HG03196 (cell line): Measurements from ENCODE around the gene ACVR1B.
A peak's percentile ranks its signal among the peaks of the same experiment; 100 is the strongest.

Experiments used
- ATAC-seq: cut with Tn5 transposase; IDR thresholded peaks from one replicate; pipeline ENCODE4 v1.9.1; 2021; ENCODE audit not compliant: unreplicated experiment

The ACVR1B gene

DNA sequence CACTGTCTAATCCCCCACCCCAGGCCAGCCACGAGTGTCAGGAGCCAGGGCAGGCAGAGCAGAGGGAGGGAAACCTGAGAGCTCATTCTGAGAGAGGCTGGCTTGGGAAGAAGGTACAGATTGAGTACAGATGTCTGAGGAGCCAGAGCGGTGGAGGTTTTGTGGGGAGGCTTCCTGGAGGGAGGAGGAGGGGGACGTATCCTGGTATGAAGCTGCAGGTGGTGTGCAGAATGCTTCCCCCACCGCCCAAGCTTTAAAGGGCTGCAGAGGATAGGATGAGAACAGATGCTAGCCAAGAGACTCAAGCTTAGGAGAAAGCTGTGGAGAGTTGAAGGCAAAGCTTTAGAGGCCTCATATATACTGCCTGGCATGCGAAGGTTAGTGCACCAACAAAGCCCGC lies 52.1 kb downstream of the ACVR1B start:
- no peak for ATAC-seq

DNA sequence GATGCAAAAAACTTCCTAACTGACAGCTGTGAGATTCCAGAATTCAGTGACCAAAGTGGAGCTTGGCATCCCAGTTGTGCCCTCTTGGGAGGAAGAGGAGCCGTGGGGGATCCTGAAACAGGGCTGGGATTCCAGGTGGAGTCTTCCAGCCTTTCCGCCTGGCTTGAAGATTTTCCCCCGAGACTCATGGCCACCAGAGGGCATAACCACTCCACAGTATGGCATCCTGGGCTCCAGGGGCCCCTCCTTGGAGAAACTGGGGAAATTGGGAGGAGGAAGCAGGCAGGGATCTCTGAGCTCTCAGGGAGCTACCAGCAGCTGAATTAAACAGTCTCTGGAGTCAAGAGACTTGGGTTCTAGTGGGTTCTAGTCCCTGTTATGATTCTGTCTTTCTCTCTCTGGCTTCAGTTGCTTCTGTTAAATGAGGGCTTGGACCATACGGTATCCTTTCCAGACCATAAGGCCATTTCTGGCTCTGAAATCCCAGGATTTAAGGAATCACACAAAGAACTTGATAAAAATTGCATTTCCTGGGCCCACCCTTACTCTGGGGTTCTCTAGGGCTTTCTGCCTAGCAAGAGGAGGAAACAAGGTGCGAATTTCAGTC lies 52.6 kb downstream of the ACVR1B start:
- ATAC-seq, result no peak

DNA sequence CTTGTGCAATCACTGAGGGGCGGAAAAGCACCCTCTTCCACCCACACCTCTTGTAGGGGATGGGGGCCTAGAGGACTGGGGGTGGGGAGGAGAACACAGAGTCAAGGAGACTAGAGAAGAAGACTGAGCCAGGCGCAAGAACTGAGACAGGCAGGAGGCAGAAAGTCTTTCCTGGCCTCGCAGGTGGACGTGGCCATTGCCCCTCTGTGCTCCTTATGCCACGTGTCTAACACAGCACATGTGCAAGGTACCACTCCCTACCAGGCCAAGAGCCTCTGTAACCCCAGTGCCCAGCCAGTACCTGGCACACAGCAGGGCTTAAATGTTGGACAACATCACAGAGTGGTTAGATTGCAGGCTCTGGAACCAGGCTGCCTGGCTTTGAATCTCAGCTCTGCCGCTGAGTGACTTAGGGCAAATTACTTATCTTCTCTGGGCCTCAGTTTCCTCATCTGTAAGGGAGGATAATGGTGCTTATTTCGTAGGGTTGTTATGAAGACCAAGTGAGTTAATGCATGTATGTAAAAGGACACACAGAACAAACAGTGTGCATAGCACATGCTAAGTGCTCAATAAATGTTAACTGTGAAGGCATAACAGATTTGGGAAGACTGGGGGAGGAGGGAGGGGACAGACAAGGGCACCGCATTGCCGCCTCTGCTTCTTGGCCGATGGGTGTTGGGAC lies 53.9 kb downstream of the ACVR1B start:
- ATAC-seq, result no peak

DNA sequence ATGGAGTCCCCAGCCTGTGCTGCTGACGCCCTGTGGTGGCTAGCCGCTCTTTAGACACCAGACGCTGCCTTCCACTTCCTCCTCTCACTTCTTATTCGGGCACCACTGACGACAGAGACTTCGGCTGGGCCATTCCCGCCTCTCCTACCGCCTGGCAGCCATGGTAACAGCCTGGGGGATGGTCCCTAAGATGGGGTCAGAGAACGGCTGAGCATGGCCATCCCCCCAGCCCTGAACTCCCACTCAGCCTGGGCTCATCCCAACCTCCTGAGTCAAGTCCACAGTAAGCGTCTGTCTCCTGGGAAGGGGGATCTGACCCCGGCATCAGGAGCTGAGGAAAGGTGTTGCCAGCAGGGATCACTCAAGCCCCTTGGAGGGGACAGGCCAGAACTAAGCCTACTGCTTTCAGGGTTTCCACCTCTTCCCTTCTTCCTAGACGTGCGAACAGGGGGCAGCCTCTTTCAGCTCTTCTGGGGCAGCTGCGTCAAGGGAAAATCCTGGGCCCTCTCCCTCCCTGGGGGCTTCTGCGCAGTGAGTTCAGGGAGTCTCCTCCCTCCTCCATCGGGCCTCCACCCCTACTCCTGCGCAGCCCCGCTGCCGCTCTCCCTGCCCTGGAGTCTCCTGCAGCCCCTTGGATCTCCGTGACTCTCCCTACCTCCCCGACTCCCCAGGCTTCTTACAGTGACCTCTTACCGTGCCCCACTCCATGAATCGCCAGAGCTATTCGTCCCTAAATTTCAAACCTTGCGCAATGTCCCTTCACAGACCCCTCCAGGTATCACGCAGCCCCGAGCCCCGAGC lies 54.6 kb downstream of the ACVR1B start:
- ATAC-seq, result peak; percentile 68

DNA sequence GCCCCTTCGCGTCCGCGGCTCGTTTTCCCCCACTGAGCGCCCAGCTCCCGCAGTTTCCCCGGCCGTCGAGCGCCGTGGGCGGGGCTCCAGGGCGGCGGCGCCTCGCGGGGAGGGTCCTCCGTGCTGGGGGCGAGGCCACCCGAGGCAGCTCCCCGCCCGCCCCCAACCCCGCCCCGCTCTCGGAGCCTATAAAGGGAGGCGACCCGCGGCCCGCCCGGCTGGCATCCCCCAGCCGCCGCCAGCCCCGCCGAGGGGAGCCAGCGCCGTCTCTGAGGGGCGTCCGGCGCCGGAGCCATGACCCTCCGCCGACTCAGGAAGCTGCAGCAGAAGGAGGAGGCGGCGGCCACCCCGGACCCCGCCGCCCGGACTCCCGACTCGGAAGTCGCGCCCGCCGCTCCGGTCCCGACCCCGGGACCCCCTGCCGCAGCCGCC lies 55.2 kb downstream of the ACVR1B start, which contains the start of gene TAMALIN:
Gene TAMALIN (plus strand): TSS at position 221 of the 432 bp plus-strand sequence. CDS start 74 bp downstream, at position 295.
- no peak for ATAC-seq

DNA sequence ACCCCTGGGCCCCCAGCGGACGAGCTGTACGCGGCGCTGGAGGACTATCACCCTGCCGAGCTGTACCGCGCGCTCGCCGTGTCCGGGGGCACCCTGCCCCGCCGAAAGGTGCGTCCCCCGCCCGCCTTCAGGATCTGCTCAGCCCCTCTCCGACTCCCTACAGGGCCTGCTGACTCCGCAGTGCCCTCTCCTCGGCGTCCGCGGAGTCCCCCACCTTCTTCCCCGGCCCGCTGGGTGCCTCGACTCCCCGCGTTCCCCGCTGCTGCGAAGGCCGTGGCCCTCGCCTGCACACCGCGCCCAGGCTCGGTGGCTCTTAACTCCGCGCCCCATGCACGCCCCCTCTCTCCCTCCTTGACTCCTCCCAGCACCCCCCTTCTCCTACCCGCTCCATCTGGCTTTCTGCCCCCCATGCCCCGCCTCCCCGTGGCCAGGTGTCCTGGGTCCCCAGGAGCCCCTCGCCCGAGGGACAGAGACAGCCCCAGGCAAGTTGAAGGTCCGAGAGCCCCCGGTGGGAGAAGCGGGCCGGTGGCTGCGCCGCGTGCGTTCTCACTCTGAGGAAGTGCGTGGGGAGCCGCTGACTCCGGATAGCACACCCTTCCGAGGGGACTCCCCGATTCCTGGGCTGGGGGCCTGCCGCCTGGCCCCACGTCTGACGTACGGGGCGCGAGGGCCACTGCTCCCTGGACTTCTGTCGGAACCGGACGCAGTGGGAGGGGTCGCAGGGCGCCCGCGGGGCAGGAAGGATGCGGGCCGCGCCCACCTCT lies 55.8 kb downstream of the ACVR1B start:
- no peak for ATAC-seq

DNA sequence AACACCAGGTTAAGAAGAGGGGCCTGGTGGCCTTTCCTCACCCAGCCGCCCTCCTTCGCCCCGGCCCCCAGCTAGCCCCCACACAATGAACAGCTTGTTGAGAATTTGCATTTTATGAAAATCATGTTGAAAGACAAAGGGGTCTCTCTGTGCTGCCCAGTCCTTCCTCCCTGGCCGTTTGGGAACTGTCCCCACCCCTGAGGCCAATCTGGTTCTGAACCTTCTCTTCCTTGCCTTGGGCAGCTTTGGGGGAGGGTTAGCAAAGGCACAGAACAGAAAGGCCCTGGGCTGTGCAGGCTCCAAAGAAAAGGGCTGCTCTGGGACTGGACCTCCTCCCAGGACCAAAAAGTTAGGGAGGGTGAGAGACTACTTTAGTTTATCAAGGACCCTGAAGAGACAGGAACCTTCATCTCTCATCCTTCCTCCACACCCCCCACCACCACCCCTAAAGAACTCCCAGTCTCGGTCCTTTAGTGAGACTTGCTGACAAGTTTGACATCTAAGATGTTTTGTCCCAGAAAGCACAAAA lies 56.5 kb downstream of the ACVR1B start:
- no peak for ATAC-seq

DNA sequence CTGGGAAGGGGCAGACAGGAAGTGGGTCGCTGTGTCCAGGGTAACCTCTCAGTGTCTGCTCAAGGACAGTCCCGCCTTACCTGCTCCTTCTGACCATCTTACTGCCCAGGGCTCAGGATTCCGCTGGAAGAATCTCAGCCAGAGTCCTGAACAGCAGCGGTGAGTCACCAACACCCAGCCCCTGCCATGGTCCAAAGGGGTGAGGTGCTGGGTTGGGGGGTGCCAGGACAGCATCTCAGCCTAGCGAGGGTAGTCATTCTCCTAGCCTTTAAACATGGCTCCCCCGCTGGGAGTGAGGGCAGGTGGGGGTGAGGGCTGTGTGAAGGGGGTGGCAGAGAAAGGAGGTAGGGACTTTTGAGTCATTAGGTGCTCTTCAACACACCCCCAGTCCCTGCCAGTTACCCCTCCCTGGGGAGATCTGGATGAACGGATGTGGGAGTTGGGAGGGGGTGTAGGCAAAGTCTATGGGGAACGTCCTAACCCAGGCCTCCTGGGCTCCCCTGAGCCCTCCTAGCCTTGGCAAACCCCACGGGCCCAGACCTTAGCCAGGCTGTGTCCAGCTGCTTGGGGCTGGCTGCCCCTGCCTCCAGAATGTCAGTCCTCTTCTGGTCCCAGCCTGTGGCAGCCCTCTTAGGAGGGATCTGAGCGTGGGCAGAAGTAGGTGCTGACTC lies 57.7 kb downstream of the ACVR1B start:
- ATAC-seq, result no peak

DNA sequence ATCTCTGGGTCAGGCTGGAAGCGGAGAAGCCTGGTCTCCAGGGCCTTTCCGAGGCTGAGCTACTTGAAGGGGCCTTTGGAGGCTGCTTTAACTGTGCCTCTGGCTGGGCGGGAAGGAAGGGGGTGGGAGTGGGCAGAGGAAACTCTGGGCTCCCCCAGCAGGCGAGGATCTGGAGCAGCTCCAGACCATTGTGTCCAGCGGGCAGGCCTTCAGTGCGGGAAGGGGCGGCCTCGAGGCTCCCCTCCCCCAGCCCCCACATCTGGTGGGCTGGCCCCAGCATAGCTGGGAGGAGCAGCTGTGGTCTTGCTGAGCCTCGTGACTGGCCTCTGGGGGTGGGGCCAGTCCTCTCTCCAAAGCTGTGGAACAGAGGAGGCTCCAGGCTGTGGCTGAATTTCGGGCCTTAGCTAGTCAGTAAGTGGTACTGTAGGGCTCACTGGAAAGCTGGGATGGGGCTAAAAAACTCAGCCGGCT lies 58.7 kb downstream of the ACVR1B start:
- ATAC-seq, result no peak

DNA sequence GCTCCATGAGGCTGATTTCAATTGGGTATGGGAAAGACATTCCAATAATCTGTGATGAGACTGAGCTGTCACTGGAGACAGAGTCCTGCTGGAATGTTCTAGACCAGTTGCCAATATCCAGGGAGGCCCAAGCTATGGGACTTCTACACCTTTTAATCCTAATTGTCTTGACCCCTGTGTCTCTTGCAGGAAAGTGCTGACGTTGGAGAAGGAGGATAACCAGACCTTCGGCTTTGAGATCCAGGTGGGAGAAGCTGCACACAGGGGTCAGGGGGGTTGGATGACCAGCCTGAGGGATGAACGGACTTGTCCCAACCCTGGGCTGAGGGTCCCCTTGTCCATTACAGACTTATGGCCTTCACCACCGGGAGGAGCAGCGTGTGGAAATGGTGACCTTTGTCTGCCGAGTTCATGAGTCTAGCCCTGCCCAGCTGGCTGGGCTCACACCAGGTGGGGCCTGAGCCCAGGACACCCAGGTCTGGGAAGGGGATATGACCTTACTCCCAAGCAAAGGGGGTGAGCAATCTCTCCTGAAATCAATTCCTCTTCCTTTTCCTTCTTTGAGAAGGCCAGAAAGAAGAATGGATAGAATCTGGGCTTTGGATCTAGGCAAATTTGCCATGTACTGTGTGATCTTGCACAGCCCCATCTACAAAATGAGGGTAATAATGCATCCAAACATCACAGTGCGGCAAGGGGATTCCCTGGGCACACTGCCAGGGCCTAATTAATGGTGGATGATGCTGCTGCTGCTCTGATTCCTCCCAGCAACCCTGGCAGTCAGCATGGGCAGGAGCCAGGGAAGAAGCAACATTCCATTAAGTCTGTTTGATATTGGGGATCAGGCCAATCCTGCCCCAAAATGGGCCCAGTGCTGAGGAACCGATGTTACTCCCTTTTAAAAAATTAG lies 59.4 kb downstream of the ACVR1B start:
- ATAC-seq, result no peak

DNA sequence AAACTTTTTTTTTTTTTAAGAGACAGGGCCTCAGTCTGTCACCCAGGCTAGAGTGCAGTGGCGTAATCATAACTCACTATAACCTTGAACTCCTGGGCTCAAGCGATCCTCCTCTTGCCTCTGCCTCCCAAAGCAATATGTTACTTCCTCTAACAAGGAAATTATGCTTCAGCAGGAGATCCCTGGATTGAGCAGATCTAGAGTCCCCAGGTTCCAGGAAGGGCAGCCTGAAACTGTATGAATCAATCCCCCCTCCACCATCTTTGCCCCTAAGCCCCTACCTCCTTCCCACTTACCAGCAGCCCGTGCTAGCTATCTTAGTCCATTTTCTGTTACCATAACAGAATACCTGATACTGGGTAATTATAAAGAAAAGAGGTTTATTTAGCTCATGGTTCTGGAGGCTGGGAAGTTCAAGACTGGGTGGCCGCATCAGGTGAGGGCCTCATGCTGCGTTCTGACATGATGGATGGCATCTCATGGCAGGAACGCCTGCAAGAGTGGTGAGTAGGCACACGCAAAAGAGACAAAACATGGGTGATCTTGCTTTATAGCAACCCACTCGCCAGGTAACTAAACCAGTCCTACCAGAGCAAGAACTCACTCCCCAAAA lies 60.2 kb downstream of the ACVR1B start:
- ATAC-seq, result no peak

DNA sequence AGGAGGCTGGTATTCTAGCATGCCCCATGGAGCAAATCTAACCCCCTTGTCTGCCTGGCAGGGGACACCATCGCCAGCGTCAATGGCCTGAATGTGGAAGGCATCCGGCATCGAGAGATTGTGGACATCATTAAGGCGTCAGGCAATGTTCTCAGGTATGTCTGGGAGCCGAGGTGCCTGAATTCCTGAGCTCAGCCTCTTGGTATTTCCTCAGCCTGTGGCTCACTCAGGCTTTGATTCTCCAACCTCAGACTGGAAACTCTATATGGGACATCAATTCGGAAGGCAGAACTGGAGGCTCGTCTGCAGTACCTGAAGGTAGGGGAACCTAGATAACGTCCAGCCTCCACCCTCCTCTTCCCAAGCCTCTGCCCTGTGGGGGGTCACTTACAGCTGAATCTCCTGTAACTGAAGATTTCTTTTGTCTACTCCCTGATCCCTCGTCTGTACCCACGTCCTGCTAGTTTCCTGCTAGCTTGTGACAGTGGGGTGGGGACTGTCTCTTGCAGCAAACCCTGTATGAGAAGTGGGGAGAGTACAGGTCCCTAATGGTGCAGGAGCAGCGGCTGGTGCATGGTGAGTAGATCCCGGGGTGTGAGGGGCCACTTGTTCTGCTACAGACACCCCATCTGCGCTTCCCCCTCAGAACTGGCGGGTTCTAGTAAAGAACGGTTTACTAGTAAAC lies 62.3 kb downstream of the ACVR1B start:
- ATAC-seq, result no peak

DNA sequence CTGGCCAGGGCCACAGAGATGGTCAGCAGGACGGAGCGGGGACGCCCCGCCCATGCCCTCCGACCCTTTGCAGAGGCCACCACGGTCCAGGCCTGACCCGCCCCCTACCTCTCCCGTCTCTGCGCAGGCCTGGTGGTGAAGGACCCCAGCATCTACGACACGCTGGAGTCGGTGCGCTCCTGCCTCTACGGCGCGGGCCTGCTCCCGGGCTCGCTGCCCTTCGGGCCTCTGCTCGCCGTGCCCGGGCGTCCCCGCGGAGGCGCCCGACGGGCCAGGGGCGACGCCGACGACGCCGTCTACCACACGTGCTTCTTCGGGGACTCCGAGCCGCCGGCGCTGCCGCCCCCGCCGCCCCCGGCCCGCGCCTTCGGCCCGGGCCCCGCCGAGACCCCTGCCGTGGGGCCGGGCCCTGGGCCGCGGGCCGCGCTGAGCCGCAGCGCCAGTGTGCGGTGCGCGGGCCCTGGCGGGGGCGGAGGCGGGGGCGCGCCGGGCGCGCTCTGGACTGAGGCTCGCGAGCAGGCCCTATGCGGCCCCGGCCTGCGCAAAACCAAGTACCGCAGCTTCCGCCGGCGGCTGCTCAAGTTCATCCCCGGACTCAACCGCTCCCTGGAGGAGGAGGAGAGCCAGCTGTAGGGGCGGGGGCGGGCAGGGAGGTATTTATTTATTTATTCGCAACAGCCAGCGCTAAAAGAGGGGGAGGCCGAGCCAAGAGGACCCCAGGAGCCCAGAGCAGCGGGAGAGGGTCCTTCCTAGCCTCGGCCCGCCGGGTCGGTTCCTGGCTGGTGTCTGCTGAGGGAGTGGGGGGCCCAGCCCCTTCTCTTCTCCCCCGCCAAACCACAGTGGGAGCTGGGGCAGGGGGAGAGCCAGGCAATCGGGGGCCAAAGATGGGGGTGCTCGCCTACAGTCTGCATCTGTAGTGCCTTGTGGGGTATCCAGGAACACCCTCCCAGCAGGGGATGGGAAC lies 63.4 kb downstream of the ACVR1B start:
- ATAC-seq, result no peak

DNA sequence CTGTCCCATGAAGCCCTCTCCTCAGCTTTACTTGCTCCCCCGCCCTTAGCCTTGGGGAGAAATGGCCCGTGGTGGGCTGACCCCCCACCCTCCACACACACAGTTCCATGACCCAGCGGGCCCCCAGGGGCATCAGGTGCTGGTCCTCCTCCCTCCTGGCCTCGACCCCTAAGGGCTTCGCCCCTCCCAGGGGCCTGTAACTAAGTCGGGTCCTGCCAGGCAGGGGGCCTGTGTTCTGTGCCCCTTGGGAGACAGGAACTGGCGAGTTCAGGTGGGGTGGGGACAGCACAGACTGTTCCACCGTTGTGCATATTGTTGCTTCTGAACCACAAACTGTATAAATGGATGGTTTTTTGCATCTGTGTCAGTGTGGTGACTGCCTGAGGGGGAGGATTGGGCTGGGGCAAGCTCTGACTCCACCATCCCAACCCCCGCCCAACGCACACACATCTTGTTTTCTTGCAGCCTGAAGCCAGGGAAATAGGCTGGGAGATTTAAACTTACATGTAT lies 64.1 kb downstream of the ACVR1B start:
- ATAC-seq, result no peak

DNA sequence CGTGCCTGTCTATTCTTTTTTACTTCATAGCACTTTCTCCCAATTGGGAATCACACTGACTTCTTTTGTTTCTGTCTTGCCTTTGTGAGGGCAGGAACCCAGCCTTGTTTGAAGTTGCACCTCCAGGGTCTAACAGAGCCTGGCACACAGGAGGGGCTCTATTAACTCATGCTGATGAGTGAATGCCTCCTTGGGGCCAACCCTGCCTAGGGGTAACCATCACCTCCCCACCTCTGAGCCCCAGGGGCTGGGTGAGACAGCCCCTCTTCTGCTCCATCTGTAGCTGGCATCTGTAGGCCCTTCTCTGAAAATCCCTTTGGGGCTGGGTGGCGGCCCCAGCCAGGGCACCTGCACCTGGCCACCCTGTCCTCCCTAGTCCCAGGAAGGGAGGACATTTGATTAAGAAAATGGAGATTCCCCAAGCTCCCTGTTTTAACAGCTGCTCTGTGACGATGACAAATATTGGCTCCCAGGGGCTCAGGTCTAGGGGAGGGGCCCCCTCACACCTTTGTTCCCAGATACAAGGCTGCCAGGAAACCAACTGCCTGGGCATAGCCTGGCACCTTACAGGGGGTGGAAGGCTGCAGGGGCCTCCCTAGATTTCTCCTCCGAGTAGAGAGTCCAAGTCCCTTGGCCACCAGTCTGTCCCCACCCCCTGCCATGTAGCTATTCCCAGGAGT lies 67.1 kb downstream of the ACVR1B start:
- no peak for ATAC-seq

DNA sequence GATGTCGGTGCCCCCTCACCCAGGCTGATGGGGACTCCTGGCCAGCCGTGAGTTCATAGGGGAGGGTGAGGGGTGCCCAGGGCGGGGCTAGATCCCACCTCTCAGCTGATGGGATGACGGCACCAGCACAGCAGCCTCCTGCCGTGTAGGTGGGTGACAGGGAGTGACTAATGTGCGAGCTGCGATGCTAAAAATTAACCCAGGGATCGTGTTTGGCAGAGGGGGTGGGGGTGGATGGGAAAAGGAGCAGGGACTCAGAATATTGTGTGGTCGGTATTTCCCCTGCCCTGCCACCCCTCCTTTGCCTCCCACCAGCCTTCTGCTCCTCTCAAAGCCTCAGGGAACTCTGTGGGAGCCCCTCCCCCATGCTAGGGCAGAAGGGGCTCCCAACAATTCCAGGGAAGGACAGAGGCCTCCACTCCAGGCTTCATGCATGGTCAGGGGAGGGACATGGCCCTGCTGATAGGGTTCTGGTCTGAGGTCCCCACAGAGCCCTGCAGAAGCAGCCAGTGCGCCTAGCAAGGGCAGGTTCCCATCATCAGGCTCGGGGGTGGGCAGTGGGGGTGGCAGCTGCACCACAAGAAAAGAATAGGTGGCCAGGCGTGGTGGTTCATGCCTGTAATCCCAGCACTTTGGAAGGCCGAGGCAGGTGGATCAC lies 67.7 kb downstream of the ACVR1B start:
- no peak for ATAC-seq
